Hippocampal formation (tissue), 2 donors: ENCODE measurements around the gene IQCM.

Experiments
- DNase-seq, 2 donors: peaks; one replicate each; lab custom pipeline; 2025; lab: John Stamatoyannopoulos, UW

The IQCM gene

GRCh38 chr4:149768477-149768876 lies 47.2 kb downstream of the IQCM start:
- no peak for DNase-seq

- no peak for DNase-seq
Observed at GRCh38 chr4:149766135-149766534, 49.5 kb downstream of the IQCM start.

GRCh38 chr4:149765630-149766029 lies 50.0 kb downstream of the IQCM start:
- DNase-seq: no peak

- DNase-seq: no peak
Observed at GRCh38 chr4:149755969-149756368, 59.7 kb downstream of the IQCM start.

GRCh38 chr4:149754526-149754925 lies 61.1 kb downstream of the IQCM start:
- DNase-seq: no peak

- DNase-seq: no peak
Observed at GRCh38 chr4:149752729-149753128, 62.9 kb downstream of the IQCM start.

GRCh38 chr4:149751174-149751573 lies 64.5 kb downstream of the IQCM start:
- no peak for DNase-seq

GRCh38 chr4:149749784-149750183 lies 65.9 kb downstream of the IQCM start:
- DNase-seq: no peak

GRCh38 chr4:149747646-149748045 lies 68.0 kb downstream of the IQCM start:
- DNase-seq: no peak

- DNase-seq: no peak
Observed at GRCh38 chr4:149746276-149746675, 69.4 kb downstream of the IQCM start.

- DNase-seq: no peak
Observed at GRCh38 chr4:149741186-149741831, 74.3 kb downstream of the IQCM start.

GRCh38 chr4:149738156-149738555 lies 77.5 kb downstream of the IQCM start:
- no peak for DNase-seq

- no peak for DNase-seq
Observed at GRCh38 chr4:149735796-149736195, 79.8 kb downstream of the IQCM start.

- DNase-seq: no peak
Observed at GRCh38 chr4:149728444-149728843, 87.2 kb downstream of the IQCM start.

GRCh38 chr4:149727663-149728062 lies 88.0 kb downstream of the IQCM start:
- DNase-seq: no peak

- no peak for DNase-seq
Observed at GRCh38 chr4:149723065-149723464, 92.6 kb downstream of the IQCM start.

- no peak for DNase-seq
Observed at GRCh38 chr4:149719806-149720205, 95.8 kb downstream of the IQCM start.

- no peak for DNase-seq
Observed at GRCh38 chr4:149719357-149719756, 96.3 kb downstream of the IQCM start.

GRCh38 chr4:149718500-149718899 lies 97.1 kb downstream of the IQCM start:
- no peak for DNase-seq

- DNase-seq: no peak
Observed at GRCh38 chr4:149716728-149717127, 98.9 kb downstream of the IQCM start.

GRCh38 chr4:149715822-149716585 lies 99.6 kb downstream of the IQCM start:
- no peak for DNase-seq

- DNase-seq: no peak
Observed at GRCh38 chr4:149713031-149713430, 102.6 kb downstream of the IQCM start.

GRCh38 chr4:149711593-149712365 lies 103.9 kb downstream of the IQCM start:
- DNase-seq: no peak
